HG03439 (cell line): ENCODE results near the gene CYP46A1.
"Not testable (repeated sequence)": the region's sequence is repeated elsewhere in the genome, so short reads cannot be mapped to it uniquely, and the experiment has no call there.

Experiments
- ATAC-seq: cut with Tn5 transposase; IDR thresholded peaks from one replicate; pipeline ENCODE4 v1.9.1; 2021; ENCODE audit warnings: mild to moderate bottlenecking, moderate library complexity; ENCODE audit not compliant: unreplicated experiment

The CYP46A1 gene

DNA sequence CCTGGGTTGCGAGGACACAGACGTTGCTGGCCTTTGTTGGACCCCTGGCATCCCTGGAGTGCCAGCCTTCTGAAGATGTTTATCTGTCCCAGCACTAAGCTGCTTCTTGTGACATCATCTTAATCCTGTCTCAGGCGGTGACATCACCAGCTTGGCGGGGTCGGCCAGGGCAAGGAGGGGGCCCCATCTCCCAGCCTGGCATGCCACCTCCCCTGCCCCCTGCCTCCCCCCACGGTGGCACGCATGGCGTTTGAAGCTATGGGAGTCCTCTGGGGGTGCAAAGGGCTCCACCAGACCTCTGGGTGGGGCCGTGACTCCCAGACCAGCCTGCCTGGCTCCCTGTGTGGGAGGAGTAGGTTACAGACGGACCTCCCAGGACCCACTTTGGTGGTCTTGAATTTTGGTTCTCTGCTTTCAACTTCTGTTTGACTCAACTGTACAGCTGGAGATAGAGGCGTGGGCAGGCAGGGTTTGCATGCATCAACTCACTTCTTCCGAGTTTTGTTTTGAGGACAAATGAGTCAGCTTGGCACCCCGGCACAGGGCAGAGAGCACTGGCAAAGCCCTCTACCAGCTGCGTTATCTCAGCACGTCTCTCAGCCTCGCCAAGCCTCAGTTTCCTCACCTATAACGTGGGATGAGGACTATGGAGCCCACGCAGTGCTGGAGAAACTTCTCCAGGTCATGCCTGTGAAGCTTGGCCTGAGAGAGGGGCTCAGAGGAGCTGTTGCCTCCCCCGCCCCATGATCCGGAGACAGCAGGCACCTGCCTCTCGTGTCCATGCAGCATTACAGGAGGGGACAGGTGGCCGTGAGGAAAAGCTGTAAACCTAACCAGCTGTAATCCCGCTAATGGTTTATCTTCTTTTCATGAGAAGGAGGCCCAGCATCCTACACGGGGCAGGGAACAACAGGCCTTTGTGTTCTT is 70.3 kb downstream of the CYP46A1 start:
- ATAC-seq: no peak

GRCh38 chr14:99755068-99755405 is 70.9 kb downstream of the CYP46A1 start:
- ATAC-seq: no peak

DNA sequence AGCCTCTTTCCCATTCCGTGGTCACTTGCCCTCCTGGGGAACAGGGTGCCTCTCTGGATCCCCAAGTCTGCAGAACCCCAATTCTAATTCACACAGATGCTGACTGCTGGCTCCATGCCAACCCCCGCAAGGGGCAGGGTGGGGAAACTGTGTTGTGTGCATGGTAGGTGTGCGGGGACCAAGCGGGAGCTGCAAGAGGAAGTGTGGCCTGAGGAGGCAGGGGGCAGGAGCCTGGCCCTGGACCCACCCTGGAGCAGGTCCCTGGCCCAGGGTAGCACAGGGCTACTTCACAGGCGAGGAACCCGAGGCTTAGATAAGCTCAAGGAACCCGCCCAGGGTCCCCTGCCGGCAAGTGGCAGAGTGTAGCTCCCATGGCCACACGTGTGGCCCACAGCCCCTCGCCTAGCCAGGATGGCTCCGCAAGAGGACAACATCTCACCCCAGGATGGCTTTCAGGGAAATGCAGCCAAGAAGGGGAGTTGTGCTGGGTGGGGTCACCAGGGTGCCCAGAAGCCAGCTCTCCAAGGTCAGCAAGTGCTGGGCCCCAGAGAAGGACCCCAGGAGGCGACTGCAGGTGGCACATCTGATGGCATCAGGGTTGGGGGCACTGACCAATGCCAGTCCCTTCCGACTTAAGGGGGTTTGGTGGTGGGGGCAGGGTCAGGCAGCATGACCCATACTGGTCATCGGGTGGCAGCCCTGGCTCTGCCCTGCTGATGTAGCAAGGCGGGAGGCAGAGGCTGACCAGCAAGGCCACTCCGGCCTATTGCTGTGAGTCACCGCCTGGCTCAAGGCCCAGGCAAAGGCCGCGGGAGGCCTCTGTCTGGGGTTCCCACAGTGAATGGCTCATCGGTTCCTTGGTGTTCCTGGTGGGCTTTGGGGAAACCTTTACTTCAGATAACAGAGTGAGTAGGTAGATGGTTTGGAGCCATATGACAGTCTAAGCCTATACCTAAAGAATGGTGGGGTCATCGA is 71.8 kb downstream of the CYP46A1 start:
- no peak for ATAC-seq

GRCh38 chr14:99756796-99757195 is 72.7 kb downstream of the CYP46A1 start:
- ATAC-seq: no peak

DNA sequence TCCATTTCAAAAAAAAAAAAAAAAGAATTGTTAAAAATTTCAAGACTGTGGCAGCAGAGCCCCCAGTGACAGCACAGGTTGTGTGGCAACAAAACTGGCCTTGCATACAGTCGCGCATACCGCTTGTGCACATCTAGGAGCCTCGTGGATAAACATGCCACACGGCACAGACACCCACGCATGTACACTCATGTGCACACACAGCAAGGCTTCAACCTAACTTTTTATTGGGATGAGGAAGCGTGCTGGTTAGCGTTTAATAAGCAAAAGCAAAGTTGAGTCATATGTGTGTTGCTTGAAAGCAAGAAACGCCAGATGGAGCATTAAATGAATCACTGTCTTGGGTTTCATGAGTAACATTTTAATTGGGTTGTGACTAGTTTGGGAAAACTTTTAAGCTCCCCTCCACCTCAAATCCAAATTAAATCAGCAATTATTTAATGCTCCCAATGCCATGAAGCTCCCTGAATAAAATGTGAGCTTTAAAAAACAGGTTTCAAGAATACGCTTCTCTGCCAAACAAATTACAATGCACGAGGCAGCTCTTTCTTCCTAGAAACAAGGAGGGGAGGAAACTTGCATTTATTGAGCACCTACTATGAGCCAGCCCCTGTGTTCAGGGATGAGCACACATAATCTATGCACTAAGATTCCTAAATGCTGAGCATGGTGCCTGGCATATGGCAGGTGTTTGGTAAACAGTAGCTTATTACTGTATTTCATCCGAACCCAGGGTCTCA is 73.4 kb downstream of the CYP46A1 start:
- ATAC-seq: no peak

GRCh38 chr14:99758121-99758821 is 74.2 kb downstream of the CYP46A1 start:
- ATAC-seq: no peak

- no peak for ATAC-seq
Observed at GRCh38 chr14:99758872-99759545, 74.9 kb downstream of the CYP46A1 start.

DNA sequence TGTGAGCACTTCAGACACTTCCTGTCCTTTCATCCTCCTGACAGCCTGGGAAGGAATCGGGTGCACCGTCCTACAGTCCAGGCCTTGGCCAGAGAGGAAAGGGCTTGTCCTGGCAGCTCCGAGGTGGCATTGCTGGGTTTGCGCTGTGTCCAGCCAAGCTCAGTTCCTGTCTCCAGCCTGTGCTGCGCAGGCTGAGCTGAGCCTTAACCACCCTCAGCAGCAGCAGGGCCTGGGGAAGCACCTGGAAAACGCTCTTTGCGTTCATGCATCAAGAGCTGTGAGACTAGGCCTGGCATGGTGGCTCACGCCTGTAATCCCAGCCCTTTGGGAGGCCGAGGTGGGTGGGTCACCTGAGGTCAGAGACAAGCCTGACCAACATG is 75.4 kb downstream of the CYP46A1 start:
- ATAC-seq: no peak

DNA sequence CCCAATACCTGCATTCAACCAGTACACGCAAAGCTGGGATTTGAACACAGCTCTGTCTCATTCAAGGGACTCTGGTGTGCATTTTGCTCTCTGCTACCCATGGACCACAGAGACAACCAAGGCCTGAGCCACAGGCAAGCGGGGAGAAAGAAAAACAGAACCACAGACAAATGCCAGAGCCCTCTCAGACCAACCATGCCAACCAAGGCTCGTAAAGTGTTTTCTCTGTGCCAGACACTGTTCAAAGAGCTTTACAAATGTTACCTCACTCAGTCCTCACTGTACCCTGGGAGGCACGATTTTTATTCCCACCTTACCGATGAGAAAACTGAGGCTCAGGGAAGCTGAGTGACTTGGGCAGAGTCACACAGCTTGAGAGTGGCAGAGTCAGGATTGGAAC is 76.7 kb downstream of the CYP46A1 start:
- no peak for ATAC-seq

GRCh38 chr14:99762911-99763310 is 78.8 kb downstream of the CYP46A1 start:
- ATAC-seq: not testable (repeated sequence)

DNA sequence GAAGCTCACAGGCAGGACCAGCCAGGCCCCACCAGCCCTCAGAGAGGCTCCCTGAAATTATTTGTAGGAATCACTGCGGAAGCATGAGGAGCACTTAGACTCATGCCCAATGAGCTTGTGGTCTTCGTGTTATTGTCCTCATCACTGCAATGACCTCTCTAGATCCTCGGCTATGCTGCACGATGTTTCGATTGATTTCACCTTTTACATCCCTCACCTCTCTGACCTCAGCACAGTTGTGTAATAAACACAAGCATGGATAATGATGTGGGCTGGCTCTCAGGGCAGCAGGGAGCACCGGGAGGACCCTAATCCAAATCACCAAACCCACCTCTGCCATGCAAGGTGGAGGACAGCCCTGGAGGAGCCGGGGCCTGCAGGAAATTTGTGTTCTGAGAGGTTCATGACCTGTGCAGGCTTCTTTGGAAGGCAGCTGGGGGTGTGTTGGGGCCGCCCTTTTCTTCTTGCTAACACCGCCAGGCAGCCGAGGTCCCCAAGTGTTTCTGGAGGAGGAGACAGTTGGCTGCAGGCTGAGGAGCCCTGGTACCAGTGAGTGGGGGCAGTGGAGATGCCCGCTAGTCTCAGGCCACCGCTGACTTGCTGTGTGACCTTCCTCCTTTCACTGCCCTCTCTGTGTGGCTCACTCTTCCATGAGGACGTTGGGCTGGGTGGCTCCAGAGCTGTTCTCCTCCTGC is 79.6 kb downstream of the CYP46A1 start:
- no peak for ATAC-seq

- ATAC-seq: no peak
Observed at GRCh38 chr14:99764222-99764706, 80.2 kb downstream of the CYP46A1 start.

DNA sequence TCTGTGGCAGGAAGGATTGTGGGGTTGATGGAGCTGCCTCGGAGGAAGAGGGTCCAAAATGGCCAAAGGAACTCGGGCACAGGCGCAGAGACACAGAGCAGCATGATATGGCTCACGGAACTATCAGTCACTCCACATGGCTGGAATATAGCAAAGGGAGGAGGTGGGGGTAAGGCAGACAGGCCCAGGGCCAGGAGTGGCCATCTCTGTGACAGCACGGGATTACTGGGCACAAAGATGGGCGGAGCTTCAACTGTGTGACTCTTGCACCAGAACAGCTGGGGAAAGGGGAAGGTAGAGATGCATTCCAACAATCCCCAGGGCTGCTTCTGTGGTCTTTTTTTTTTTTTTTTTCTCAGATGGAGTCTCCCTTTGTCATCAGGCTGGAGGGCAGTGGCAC is 84.3 kb downstream of the CYP46A1 start:
- no peak for ATAC-seq

- no peak for ATAC-seq
Observed at GRCh38 chr14:99769123-99769522, 85.0 kb downstream of the CYP46A1 start.

GRCh38 chr14:99769799-99770198 is 85.7 kb downstream of the CYP46A1 start:
- no peak for ATAC-seq

DNA sequence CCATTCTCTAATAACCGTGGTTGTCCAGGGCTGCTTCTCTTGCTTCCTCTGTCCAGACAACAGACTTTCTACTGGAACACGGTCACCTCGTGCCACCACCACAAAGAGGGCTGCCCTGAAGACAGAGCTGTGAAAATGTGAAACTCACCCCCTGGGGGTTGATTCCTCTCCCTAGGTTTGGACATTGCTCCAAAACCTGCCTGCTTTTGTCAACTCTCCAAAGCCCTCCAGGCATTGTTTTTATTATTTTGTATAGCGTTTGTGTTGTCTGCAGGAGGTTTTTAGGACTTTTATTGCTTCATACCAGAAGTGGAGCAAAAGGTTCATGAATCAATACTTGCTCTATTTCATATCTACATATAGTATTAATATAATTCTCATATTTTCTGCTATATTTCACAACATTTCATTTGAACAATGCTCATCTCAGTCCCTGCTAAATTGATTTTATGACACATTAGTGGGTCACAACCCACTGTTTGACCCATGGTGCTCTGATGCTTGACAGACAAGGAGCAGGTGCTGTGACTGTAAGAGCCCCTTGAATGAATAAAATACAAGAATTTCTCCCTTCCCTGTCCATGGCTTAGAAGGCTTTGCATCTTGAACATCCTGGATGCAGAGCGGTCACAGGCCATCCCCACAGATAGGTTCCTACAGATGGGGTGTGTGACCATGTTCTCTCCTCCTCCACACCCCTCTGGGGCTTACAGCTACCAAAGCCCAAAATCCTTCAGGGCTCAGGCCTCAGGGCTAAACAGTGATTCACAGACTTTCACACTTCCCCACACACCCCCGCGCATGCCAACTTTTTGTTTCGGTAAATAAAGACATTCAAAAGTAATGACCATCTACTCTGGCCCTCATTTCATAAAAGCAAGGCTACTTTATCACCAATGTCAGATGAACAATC is 88.5 kb downstream of the CYP46A1 start:
- ATAC-seq: no peak

DNA sequence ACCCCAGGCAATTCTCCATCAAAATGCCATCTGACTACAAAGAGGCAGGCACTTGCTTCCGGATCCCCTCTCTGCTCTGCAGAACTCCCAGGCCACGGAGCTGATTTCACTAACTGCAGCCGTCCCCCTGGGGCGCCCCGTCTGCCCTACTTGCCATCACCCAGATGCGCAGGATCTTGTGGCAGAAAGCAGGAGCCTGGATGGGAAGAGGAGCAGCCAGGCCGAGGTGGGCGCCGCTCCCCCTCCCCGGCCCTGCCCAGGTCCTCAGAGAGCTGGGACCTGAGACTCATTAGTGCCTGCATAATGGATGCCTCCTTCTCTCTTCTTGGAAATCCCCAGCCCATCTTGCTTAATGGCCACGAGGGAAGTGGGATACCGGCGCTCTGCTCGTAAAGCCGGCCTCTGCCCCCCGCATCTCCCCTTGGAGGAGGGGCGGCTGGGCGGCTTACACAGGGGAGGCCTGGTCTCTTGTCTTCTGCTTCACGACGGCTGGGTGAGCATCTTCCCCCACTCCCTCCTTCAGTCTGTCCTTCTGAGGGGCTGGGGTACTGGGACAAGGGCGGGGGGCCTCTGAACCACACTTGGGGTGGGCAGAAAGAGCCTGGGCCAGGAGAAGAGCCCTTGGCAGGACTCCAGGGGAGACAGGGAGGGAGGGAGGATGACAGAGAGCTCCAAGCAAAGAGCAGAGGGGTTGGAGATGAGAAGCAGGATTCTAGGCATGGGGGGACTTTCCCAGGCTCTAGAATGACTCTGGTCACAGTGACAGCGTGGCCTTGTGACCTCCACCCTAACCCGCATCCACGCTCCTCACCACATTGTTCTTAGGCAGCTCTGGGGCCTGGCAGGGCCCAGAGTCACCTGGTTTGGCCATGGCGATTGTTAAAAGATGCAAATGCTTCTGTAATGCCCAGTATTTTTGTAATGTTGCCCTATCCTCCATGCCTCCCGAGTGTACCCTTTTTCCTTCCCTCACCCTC is 89.7 kb downstream of the CYP46A1 start:
- no peak for ATAC-seq
